HT-29 (cell line): Measurements from ENCODE around the gene RFX6. TPM values are rescaled to one million over a fixed set of nuclear protein-coding genes. Genes with fewer than 3 reads are reported as not detected.
A peak's percentile ranks its signal among the peaks of the same experiment; 100 is the strongest.
"Not testable (repeated sequence)": the region's sequence is repeated elsewhere in the genome, so short reads cannot be mapped to it uniquely, and the experiment has no call there.

Source experiments
- DNase-seq: peaks from one replicate; pipeline ENCODE4 v3.0.0-alpha.2; 2015; ENCODE audit warnings: low spot score
- total RNA-seq: library from RNA; depleted of rRNA; stranded (reverse); fragments of >200 nt; shearing (Covaris generic); gene quantifications from 2 replicates; pipeline ENCODE4 v1.2.3, GENCODE V29; 2014; rRNA removed

Gene RFX6, protein sequence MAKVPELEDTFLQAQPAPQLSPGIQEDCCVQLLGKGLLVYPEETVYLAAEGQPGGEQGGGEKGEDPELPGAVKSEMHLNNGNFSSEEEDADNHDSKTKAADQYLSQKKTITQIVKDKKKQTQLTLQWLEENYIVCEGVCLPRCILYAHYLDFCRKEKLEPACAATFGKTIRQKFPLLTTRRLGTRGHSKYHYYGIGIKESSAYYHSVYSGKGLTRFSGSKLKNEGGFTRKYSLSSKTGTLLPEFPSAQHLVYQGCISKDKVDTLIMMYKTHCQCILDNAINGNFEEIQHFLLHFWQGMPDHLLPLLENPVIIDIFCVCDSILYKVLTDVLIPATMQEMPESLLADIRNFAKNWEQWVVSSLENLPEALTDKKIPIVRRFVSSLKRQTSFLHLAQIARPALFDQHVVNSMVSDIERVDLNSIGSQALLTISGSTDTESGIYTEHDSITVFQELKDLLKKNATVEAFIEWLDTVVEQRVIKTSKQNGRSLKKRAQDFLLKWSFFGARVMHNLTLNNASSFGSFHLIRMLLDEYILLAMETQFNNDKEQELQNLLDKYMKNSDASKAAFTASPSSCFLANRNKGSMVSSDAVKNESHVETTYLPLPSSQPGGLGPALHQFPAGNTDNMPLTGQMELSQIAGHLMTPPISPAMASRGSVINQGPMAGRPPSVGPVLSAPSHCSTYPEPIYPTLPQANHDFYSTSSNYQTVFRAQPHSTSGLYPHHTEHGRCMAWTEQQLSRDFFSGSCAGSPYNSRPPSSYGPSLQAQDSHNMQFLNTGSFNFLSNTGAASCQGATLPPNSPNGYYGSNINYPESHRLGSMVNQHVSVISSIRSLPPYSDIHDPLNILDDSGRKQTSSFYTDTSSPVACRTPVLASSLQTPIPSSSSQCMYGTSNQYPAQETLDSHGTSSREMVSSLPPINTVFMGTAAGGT
- total RNA-seq: 0.13 and 0.23 TPM in 2 replicates

DNA sequence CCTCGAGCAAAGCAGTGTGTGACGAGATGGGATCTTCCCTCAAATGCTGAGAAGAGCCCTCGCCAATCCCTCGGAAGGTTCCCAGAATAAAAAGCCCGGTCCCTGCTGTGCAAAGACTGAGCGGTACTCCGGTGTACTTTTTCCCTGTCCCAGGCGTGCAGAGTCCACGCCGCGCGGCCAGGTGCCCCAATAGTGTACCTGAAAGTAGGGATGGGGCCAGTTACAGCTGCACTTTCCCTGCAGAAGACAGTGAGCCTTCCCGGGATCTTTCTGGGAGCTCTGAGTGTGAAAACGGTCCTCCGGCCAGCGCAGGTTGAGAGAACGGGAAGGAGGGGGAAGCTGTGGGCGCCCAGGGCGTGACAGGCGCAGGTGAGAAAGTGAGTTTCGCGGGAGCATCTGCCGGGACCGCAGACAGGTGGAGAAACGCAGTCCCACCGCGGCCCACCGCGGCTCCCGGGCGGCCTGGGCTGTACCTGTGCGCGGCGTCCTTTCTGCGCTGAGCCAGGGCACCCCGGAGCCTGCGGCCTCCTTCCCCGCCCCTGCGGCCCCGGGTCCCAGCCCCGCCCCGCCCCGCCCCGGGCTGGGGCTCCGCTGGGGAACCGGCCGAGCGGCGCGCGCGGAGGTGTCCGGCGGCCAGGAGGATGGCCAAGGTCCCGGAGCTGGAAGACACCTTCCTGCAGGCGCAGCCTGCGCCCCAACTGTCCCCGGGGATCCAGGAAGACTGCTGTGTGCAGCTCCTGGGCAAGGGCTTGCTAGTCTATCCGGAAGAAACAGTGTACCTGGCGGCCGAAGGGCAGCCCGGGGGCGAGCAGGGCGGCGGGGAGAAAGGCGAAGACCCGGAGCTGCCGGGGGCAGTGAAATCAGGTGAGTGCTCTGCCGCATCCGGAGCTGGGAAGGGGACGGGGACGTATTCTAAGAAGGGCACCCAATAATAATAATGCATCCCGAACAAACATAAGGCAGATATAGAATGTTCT, at the start of gene RFX6:
Gene RFX6, plus strand, starts transcription at position 608 of the 977 bp plus-strand sequence. Its CDS starts 34 bp downstream, at position 642.
- DNase-seq: no peak

GRCh38 chr6:116827561-116828240, 49.3 kb upstream of the RFX6 start:
- no peak for DNase-seq

GRCh38 chr6:116828983-116829382, 48.1 kb upstream of the RFX6 start, which contains the start of gene GPRC6A:
Gene GPRC6A, minus strand, starts transcription at chr6:116829083. Its CDS starts 70 bp downstream, at chr6:116829013.
- no peak for DNase-seq

- DNase-seq: not testable (repeated sequence)
Observed at GRCh38 chr6:116834526-116834925, 42.5 kb upstream of the RFX6 start.

DNA sequence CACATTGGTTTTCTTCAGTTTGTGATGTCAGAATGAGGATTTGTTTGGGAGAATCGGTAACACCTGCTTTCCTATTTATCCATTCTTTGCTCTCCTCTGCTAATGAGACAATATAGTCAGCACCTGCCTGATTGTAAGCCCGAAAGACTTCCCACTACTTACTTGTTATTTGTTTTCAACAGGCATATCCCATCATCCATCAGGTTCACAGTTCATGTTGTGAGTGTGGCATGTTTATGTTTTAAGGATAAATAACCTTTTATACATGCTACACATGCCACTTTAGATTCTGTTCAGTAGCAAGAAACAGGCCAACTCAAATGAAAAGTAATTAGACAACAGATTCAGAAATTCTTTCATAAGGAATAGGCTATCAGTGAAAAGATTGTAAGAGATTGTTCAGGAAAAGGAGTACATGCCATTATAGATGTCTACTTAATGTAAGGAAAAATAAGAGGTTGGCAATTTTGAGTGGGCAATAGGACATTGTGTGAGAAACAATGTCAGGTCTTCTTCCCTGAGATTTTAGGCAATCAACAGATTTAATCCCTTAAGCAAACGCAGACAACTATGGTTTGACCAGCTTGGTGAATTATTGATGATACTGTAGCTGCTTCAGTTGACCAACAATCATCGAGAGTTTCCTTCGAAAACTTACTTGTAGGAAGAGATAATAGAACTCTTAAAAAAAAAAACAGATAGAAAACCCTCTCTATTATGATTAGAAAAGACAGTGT, 40.3 kb upstream of the RFX6 start:
- no peak for DNase-seq

DNA sequence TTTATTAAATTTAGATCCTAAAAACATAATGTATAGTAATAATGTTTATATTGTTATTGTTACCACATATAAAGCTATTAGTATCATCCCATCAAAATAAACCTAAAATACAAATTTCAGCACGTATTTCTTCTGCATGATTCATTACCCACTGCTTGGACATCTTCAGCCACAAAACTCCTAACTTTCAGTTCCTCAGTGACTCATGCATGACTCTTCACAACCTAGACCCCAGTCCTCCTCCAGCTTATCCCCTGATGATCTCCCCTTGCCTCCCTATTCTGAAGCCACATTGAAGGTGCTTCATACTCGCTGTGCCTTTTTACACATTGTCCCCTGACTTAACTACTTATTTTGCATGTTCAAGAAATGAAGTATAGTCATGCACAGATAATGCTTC, 37.0 kb upstream of the RFX6 start:
- no peak for DNase-seq

- DNase-seq: no peak
Observed at GRCh38 chr6:116842459-116842858, 34.6 kb upstream of the RFX6 start.

GRCh38 chr6:116847227-116847626, 29.8 kb upstream of the RFX6 start:
- peak; percentile 67 for DNase-seq

DNA sequence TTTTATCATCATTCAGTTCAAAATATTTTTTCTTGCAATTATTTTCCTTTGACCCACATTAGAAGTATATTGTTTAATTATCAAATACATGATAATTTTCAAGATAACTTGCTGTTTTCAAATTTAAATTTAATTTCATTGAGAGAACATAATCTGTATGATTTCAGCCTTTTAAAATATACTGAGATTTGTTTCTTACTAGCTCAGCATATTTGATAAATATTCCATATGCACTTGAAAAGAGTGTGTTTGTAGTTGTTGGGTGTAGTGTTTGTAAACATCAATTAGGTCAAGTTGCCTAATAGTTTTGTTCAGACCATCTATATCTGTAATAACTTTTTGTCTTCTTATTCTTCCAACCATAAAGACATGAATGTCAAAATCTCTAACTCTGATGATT, 19.0 kb upstream of the RFX6 start:
- no peak for DNase-seq

- DNase-seq: no peak
Observed at GRCh38 chr6:116859264-116859663, 17.8 kb upstream of the RFX6 start.

DNA sequence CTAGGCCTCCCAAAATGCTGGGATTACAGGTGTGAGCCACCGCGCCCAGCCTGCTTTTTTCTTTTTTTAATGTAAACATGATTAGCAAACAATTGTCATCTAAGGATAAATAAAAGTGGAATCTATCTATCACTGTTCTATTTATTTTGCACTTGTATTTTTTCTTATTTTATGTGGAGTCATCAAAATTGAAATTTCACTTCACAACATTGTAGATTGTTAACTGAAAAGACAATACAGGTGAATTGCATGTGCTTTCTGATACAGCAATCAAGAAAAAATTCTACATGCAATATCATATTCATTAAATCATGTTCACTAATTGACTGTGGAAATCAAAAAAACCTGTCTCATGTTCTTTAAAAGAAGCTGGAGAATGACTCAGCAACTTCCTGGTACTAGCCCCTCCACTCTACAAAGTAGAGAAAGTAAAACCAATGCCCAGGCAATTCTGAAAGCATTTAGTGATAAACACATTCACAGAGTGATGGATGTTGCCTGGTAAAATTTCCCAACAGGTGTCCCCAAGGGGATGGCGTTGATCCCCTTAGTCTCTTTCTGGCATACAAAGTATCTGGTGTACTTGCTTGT, 10.7 kb upstream of the RFX6 start:
- no peak for DNase-seq

DNA sequence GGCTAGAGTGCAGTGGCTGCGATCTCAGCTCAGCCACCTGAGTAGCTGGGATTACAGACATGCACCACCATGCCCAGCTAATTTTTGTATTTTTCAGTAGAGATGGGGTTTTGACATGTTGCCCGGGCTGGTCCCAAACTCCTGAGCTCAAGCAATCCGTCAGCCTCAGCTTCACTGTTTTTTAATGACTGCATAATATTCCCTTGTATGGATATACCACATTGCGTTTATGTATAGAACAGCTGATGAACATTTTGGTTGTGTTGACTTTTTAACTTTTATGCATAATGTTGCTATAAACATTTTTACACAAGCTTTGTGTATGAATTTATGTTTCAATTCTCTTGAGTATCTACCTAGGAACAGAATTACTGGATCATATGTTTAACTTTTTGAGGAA, 4.3 kb upstream of the RFX6 start:
- DNase-seq: no peak

- no peak for DNase-seq
Observed at GRCh38 chr6:116876107-116876506, 935 bp upstream of the RFX6 start.

GRCh38 chr6:116877743-116878142, 701 bp downstream of the RFX6 start:
- no peak for DNase-seq

DNA sequence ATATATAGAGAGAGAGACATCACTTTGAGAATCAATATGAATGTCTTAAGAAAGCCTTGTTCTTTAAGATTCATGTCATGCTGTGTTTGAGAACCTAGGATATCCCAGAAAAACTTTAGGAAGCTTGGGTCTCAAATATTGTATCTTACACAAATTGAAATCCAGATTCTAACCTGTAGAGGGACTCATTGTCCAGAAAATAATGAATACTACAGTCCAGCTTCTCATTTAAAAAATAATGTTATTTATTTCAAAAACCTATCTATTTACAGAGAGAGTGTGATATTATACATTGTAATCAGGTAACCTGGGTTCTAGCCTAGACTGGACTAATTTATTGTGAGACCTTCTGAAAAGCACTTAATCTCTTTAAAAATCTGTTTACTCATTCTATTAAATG, 4.2 kb downstream of the RFX6 start:
- DNase-seq: peak; percentile 49

DNA sequence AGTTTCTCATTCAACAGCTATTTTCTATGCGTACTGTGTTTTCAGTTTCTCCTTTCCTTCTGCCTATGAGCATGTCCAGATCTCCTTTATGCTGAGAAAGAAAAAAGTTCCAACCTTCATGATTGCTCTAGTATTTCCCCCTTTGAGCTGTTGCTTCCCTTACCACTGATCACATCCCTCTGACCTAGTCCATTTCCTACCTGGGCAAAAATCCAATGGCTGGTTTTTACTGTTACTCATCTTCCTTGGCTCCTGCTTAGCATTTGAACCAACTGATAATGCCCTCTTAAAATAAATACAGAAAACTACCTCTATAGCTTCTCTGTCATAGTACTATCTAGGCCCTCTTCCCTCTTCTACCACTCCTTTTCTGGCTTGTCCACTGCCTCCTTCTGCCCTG, 6.0 kb downstream of the RFX6 start:
- DNase-seq: no peak

DNA sequence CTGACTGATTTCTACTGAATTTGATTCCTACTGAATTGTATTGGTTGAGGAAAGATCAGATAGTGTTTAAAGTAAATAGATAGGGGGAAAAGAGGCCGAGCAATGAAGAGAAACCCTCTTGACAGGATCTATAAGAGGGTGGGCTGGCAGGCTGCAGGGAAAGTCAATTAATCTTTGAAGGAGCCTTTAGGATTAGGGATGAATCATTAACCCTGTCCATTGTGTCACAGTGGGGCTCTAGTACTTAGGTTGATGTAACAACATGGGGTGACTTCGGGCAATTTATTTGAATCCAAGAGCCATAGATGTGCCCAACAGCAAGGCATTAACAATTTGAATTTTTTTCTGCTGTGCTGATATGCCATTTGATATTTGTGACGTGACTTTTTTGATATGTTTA, 7.5 kb downstream of the RFX6 start:
- no peak for DNase-seq

DNA sequence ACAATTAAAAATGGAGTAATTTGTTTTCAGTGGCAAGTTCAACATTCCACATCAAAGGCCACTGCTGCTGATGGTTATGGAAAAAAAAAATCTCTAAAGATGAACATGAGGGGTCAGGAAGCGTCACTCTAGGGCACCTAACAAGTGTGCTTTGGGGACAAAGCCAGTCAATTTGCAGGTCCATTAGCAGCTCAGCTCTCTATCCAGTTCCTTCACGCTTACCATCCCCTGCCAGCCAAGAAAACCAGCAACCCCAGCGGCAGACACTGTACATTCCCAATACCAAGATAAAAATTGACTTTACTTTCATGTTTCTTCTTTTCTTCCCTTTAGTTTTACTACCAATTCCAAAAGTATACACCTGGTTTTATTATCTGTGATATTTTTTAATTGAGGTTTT, 10.1 kb downstream of the RFX6 start:
- DNase-seq: no peak

DNA sequence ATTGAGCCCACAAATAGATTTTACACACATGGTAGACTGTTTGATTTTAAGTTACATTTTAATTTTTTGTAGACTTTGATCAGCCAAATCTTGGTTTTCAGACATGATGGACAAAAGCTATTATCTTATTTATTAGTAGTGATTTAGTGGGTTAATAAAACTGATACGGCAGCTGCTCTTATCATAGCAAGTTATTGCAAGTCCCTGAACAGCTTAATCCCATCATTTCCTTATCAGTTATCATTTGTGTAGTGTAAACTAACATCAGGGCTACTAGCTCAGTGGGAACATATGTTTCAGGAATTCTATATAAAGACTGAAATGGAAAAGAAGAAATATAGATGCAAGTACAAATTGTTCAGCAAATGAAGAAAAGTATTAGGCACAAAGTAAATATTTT, 10.9 kb downstream of the RFX6 start:
- DNase-seq: no peak
